OCI-LY7 (cell line): ENCODE measurements around the gene MYCN. TPM values are rescaled to one million over a fixed set of nuclear protein-coding genes. Genes with fewer than 3 reads are reported as not detected.
"Not testable (repeated sequence)": the region's sequence is repeated elsewhere in the genome, so short reads cannot be mapped to it uniquely, and the experiment has no call there.

Experiments used
- BruUV-seq: library from RNA; stranded (reverse); fragments of 400-500 nt; replicated peaks from 2 replicates; lab custom pipeline; 2021; lab: Mats Ljungman, UMichigan
- CTCF ChIA-PET: fragments of 300-600 bp; sonication (Branson Sonifier 250); formaldehyde crosslinking; loops from one replicate; lab custom pipeline; 2022; ENCODE audit warnings: antibody characterized with exemption; ENCODE audit not compliant: unreplicated experiment; lab: Charles Lee
- POLR2A ChIA-PET: fragments of 300-600 bp; sonication (Branson Sonifier 250); formaldehyde crosslinking; loops from one replicate; lab custom pipeline; 2022; ENCODE audit warnings: antibody characterized with exemption; lab: Charles Lee
- DNase-seq: peaks from one replicate; pipeline ENCODE4 v3.0.0-alpha.2; 2015; ENCODE audit warnings: low spot score
- H2AFZ ChIP-seq: fragments of 200-600 bp; sonication (generic), shearing (Covaris generic); 2 replicates; pipeline ENCODE4 v1.6.1; 2014; ENCODE audit warnings: mild to moderate bottlenecking, antibody characterized with exemption, low read length, moderate library complexity
- H3K27ac ChIP-seq: fragments of 200-600 bp; sonication (generic); 2 replicates; pipeline ENCODE4 v1.5.1; 2014; ENCODE audit warnings: mixed run types, low read depth, mild to moderate bottlenecking, moderate library complexity, low read length, inconsistent platforms; ENCODE audit not compliant: poor library complexity, severe bottlenecking
- H3K36me3 ChIP-seq: fragments of 200-600 bp; sonication (generic); 2 replicates; pipeline ENCODE4 v1.6.1; 2014; ENCODE audit warnings: mild to moderate bottlenecking, antibody characterized with exemption, low read length, moderate library complexity, mixed read lengths; ENCODE audit not compliant: insufficient read depth
- H3K4me1 ChIP-seq: fragments of 200-600 bp; sonication (generic); 2 replicates; pipeline ENCODE4 v1.5.1; 2014; ENCODE audit warnings: mild to moderate bottlenecking, low read length; ENCODE audit not compliant: insufficient read depth, poor library complexity, severe bottlenecking
- H3K4me2 ChIP-seq: fragments of 200-600 bp; sonication (generic); 2 replicates; pipeline ENCODE4 v1.6.1; 2014; ENCODE audit warnings: mild to moderate bottlenecking, low read length
- H3K4me3 ChIP-seq: fragments of 200-600 bp; sonication (generic); 2 replicates; pipeline ENCODE4 v1.5.1; 2014; ENCODE audit warnings: mild to moderate bottlenecking, low read depth, low read length; ENCODE audit not compliant: poor library complexity, severe bottlenecking
- H3K79me2 ChIP-seq: fragments of 200-600 bp; sonication (generic); 2 replicates; pipeline ENCODE4 v1.6.1; 2016; ENCODE audit warnings: low read depth, mild to moderate bottlenecking, low read length, moderate library complexity, mixed read lengths; ENCODE audit not compliant: insufficient read depth
- H3K9me2 ChIP-seq: fragments of 200-600 bp; sonication (generic); 2 replicates; pipeline ENCODE4 v1.6.1; 2016; ENCODE audit warnings: mild to moderate bottlenecking, low read length, mixed read lengths; ENCODE audit not compliant: insufficient read depth
- H3K9me3 ChIP-seq: fragments of 200-600 bp; sonication (generic); 2 replicates; pipeline ENCODE4 v1.6.1; 2014; ENCODE audit warnings: mild to moderate bottlenecking, mixed run types, low read length, mixed read lengths
- H4K20me1 ChIP-seq: fragments of 200-600 bp; sonication (generic); 2 replicates; pipeline ENCODE4 v1.6.1; 2014; ENCODE audit warnings: mild to moderate bottlenecking, antibody characterized with exemption, low read length, moderate library complexity, mixed read lengths; ENCODE audit not compliant: insufficient read depth
- CTCF ChIP-seq: fragments of 200-600 bp; sonication (generic); conservative IDR thresholded peaks from 2 replicates; pipeline ENCODE4 v1.5.1; 2014; ENCODE audit warnings: mild to moderate bottlenecking, antibody characterized with exemption, low read length, moderate library complexity, mixed read lengths
- EZH2phosphoT487 ChIP-seq: fragments of 200-600 bp; sonication (generic); IDR thresholded peaks from 2 replicates; pipeline ENCODE4 v1.6.1; 2018; ENCODE audit warnings: low read depth, borderline replicate concordance, mild to moderate bottlenecking, mixed run types, antibody characterized with exemption, low read length, moderate library complexity, mixed read lengths
- intact Hi-C: fragments of 100-400 bp; cut with micrococcal nuclease; formaldehyde crosslinking; loops from one replicate; pipeline ENCODE4 v1.10.0; 2022; ENCODE audit not compliant: unreplicated experiment
- total RNA-seq, 2 experiments: library from RNA; depleted of rRNA in 1 of 2; stranded (reverse); fragments of >200 nt in 1 of 2; shearing (Covaris generic) in 1 of 2; gene quantifications; 2 replicates each; pipeline ENCODE4 v1.2.3, GENCODE V29; 2014 to 2022

Gene MYCN
- total RNA-seq, 2 experiments from 2014 or later = not detected

GRCh38 chr2:15926252-15926651 is 14.1 kb upstream of the MYCN start:
- H3K9me3 ChIP-seq = no peaks in the 10 kb centered on the region
- H3K4me2 ChIP-seq = no peak overlapping the region
- CTCF ChIA-PET = no interaction called here
- DNase-seq = no peak
- no peaks in the 10 kb centered on the region for H3K79me2 ChIP-seq
- no peak overlapping the region for H3K27ac ChIP-seq
- no peaks in the 10 kb centered on the region for H3K36me3 ChIP-seq
- no peaks in the 10 kb centered on the region for H3K9me2 ChIP-seq
- POLR2A ChIA-PET = no interaction called here
- no peak overlapping the region for H3K4me3 ChIP-seq
- TF ChIP-seq CTCF (no peak), EZH2phosphoT487 (no peak)
- no TSS peak for BruUV-seq
- H3K4me1 ChIP-seq = no peaks in the 10 kb centered on the region
- intact Hi-C loops = no loop called here
- no peak overlapping the region for H2AFZ ChIP-seq
- no peaks in the 10 kb centered on the region for H4K20me1 ChIP-seq

GRCh38 chr2:15927551-15928218 is 12.7 kb upstream of the MYCN start:
- no TSS peak for BruUV-seq
- POLR2A ChIA-PET = no interaction called here
- no peak overlapping the region for H3K4me2 ChIP-seq

GRCh38 chr2:15929008-15929407 is 11.3 kb upstream of the MYCN start:
- H3K79me2 ChIP-seq, H3K9me3 ChIP-seq, H3K4me1 ChIP-seq, intact Hi-C loops, BruUV-seq, POLR2A ChIA-PET, H3K4me2 ChIP-seq, H3K36me3 ChIP-seq, CTCF ChIA-PET, H3K9me2 ChIP-seq, H4K20me1 ChIP-seq, H2AFZ ChIP-seq, H3K4me3 ChIP-seq, DNase-seq, H3K27ac ChIP-seq: not testable (repeated sequence)

More at GRCh38 chr2:15927551-15928218, 12.7 kb upstream of the MYCN start:
- H3K27ac ChIP-seq = no peak overlapping the region
- no peak overlapping the region for H3K4me3 ChIP-seq
- CTCF ChIA-PET = no interaction called here
- H2AFZ ChIP-seq = no peak overlapping the region
- no peaks in the 10 kb centered on the region for H3K9me2 ChIP-seq
- TF ChIP-seq EZH2phosphoT487 = no peak
- no peak for TF ChIP-seq CTCF
- H3K79me2 ChIP-seq = no peaks in the 10 kb centered on the region
- H3K36me3 ChIP-seq = no peaks in the 10 kb centered on the region
- no peaks in the 10 kb centered on the region for H4K20me1 ChIP-seq
- DNase-seq = no peak
- no peaks in the 10 kb centered on the region for H3K9me3 ChIP-seq
- intact Hi-C loops = no loop called here
- H3K4me1 ChIP-seq = no peaks in the 10 kb centered on the region
